GM19452 (cell line): ENCODE results near the gene GRID1.

Experiments used
- ATAC-seq: cut with Tn5 transposase; IDR thresholded peaks from one replicate; pipeline ENCODE4 v1.9.1; 2021; ENCODE audit not compliant: unreplicated experiment

GRID1 gene

DNA sequence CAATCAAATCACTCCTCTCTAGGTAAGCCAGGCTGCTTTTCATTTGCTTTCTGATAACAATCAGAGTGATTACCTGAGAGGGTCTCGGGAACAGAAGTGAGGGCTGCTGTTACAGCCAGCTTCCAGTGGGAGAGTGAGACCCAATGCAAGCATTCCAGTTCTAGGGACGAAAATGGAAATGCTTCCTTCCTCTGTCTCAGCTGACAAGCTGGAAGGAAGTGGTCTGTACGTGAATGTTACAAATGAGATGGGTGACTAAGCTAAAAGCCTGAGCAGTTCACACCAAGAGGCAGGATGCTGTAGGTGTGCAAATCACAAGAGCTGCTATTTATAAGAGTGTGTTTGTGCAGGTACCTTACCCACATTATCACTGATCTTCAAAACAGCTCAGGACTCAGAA is 772.4 kb downstream of the GRID1 start:
- no peak for ATAC-seq

DNA sequence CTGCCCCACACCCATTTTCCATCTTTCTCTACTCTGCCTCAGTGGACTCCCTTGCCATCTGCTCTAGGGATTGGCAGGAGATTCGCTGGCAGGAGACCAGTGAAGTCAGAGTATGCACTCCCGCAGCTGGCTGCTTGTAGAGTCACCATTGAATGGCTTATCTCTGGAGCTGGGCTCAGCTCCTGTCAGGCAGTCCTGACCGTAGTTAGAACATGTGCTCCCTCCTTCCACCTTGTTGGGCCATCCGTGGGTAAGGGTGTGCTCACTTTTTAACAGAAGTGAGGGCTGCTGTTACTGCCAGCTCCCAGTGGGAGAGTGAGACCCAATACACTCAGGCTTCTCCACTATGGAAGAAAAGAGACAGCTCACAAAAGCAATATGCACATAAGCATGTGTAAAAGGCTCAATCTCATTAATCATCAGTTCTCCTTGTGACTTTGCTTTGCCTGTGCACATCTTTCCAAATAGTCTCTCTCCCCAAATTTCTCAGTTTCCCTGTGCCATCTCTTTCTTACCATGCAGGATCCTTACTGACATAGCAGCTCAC is 773.3 kb downstream of the GRID1 start:
- ATAC-seq, result no peak

DNA sequence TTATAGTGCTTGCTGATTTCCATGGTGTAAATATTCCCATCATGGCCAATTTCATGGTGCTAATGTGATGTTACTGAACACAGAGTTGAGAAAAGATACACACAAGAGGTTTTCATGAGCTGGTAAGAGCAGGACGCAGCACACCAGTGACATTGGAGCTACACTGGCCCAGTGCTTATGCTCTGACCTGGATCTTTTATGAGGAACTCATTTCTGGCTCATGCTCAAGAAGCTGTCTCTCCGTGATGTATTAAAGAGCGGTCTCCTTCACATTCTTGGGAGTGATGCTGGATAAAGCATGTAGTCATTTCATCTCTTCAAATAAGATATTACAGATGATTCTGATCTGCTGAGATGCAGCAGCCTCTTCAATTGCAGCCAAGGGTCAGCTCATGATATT is 785.2 kb downstream of the GRID1 start:
- no peak for ATAC-seq

DNA sequence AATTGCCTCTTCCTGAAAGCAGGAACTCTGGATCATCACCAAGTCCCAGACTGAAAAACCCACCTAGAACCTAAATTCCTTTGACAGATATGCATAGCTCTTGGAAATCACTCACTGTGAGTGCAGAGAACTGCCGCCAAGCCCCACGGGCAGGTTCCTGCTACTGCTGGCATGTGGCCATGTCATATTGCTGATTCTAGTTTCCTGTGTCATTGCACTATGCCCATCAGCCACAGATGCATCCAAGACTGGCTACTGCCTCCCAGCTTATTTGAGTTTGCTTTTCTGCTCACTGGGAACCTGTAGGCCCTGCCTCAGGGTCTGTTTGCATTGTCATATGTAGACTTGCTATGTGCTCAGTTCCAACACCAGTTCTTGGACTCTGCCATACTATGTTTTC is 786.0 kb downstream of the GRID1 start:
- ATAC-seq, result no peak

DNA sequence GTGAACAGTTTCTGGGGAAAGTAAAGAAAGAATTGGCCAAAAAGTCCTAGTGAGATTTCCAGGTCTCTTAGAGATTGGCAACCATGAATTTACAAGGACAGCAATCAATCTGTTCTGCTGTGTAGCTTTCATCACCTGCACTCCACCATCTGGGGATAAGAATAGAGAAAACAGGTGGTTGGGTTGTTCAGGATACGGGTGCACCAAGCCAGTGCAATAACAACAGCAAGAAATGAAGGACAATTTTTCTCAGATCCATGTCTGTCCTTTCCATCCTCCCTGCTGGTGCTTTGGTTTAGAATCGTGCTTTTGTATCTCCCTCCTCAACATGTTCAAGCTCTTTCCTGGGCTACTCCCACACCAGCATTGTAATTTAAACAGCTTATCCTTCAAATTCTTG is 787.7 kb downstream of the GRID1 start:
- no peak for ATAC-seq

DNA sequence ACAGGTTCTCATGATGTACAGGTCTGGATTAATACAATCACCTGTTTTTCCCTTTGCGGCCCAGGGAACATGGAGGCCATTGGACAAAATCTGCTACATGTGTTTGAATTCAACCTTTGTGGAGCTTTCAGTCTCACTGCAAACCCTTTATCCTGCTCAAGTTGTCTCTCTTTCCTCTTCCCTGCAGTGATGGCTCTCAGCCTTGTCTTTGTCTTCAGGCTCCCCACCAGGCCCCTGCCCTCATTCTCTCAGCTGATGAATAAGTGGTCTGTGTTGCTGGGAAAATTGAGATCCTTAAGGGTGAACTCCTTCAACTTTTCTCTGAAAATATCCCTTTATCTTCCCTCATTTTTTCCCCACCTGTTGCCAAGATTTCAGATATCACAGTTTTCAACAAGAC is 791.2 kb downstream of the GRID1 start:
- ATAC-seq, result no peak

DNA sequence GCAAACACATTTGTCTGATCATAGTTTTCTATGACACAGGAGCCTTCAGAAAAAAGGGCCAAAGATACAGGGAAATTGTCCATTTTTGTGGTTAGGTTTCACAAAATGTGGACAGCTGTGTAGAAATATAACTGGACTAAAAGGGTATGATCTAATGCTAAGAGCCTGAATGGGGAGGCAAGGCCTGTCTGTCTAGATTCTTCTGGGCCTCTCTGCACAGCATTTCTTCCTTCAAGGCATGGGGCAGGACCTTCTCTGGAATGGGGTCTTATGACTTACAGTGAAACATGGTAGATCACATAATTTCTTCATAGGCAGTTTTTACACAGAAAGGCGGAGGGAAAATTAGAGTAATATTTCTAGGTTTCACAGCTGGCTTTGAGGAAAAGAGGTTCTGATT is 795.7 kb downstream of the GRID1 start:
- no peak for ATAC-seq

DNA sequence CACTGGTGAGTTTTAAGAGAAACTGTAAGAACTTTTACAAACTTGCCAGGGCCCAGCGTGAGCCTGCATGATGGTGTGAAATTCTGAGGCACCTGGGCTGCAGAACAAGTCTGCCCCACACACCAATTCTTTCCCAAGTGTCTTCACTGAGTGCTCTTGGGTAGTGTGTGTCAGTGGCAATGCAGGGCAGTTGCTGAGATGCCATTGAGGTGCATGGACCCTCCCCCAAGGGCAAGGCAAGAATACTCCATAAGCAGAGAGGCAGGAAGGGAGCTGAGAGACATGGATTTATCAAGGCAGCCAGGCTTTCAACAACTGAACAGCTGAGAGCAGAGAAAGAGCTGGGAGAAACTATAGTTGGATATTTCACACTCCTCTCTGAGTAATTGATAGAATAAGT is 801.2 kb downstream of the GRID1 start:
- ATAC-seq, result no peak

DNA sequence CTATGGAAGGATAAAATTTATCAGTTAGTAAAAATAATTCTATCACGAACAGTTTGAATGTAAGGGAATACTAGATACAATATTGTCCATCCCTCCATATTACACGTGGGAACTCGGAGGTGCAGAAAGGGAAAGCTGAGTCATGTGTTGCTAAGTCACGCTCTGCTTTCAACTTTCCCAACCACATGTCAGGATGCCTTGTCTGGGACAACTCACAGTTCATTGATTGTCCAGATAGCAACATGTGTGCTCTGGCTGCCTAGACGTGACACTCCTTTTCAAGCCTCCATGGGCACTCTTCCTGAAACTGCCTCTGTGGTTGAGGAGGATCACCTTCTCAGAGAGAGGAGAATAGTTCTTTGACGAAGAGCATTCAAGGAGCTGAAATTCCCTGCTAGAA is 808.1 kb downstream of the GRID1 start:
- ATAC-seq, result no peak

DNA sequence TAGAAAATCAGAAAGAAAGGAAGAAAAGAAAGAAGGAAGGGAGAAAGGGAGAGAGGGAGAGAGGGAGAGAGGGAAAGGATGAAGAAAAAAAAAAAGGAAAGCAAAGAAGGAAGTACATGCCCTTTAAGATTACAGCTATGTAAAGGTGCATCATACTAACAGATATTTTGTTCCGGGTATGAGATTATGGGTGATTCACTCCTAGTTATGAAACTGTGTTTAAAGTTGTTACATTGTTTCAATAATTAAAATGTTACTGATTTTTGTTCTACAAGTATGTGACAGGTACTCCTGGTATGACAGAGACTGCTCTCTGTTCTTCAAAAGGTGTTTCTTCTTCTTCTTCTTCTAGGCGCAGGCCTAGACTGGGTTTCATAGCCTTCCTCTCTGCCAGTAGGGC is 808.9 kb downstream of the GRID1 start:
- ATAC-seq, result no peak

DNA sequence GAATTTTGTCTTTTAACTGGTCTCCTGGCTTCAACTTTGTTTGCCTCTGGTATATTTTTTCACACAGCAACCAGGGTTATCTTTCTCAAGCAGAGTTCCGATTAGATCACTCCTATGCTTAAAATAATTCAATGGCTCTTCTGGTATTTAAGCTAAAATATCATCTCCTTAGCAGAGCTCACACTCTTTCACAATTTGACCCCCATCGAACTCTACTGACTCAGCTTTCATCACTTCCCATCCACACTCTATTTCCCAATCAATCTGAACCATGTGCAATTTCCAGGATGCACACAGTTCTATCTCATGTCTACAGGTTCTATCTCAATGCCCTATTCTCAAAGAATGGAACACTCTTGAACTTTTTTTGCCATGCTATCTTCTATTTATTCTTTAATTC is 809.5 kb downstream of the GRID1 start:
- no peak for ATAC-seq
